ENCODE measurements around the gene INSC. TPM values are rescaled to one million over a fixed set of nuclear protein-coding genes. Genes with fewer than 3 reads are reported as not detected.

Gene INSC
- total and polyA plus RNA-seq, 2 of the 4 experiments (the other 2 are of a cell fraction) = 0.53 to 1.4 TPM

DNA sequence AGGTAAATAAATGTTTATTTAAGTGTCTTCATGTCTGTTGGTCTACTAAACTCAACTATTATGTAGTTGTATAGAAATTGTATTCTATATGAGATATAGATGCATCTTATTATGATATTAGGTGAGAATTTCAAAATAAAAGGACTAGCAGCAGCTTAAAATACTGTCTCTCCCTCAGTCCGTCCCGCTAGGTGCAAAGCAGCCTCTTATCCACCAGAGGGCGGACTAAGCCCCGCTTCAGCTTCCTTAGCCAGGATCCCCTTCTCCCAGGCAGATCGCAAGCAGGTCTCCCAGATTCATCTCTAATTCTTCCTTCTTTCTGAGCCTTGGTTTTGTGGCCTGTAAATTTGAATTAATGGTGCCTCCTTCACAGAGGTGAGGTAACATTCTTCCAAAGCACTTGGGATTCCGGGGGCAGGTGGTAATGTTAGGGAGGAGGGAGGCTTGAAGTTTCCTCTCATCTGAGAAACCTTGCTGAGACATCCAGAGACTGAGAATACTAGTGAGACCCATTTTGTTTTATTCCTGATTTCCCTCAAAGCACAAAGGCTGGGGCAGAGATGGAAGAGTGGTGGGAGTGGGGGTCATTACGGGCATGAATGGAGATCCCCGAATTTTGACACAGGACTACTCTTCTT lies 13.5 kb upstream of the INSC start:
- ATAC-seq (ENCODE audit: low read depth) = peak; percentile 95
- H2AFZ ChIP-seq (replicated peaks; ENCODE audit: low read length, poor library complexity) = peak overlapping the region; percentile 89

More for the DNA sequence above, 13.5 kb upstream of the INSC start:
- BruUV-seq (replicated peaks) = no TSS peak
- peak overlapping the region; percentile 90; the same call in 2 of the 3 replicates for H2BK15ac ChIP-seq (ENCODE audit: low read depth, low read length)
- H2AK9ac ChIP-seq (replicated peaks; ENCODE audit: low read depth, low read length, poor library complexity) = peak overlapping the region; percentile 44
- H4K20me1 ChIP-seq (ENCODE audit: insufficient read depth, low read length) = no peaks in the 10 kb centered on the region
- intact Hi-C loops (cut with micrococcal nuclease) (loop anchor here (1.0 kb wide), 2 partner anchors 58 to 107 kb away; no protein-coding TSS in a partner anchor), in situ Hi-C loops (cut with MboI; ENCODE audit: low sequenced_read_pairs) (no loop called here), dilution Hi-C loops (cut with HindIII; ENCODE audit: low sequenced_read_pairs, unreplicated experiment) (no loop called here)
- no CpG with 5 or more reads among the region's 8 CpGs for WGBS, 2 experiments (ENCODE audit: extremely low coverage in 2 of 2, insufficient read length in 1 of 2)
- H4K91ac ChIP-seq (ENCODE audit: insufficient read depth, low read depth, low read length) = peak overlapping the region; percentile 84
- peaks cover 4% of the 10 kb centered on the region; the same call in 1 of the 2 replicates for H3K9me1 ChIP-seq (ENCODE audit: insufficient read depth, low read length)
- TF ChIP-seq RAD21 (IDR thresholded peaks at IDR 0.05; ENCODE audit: low read length) = peak; percentile 99
- TF ChIP-seq, protein P1, sequence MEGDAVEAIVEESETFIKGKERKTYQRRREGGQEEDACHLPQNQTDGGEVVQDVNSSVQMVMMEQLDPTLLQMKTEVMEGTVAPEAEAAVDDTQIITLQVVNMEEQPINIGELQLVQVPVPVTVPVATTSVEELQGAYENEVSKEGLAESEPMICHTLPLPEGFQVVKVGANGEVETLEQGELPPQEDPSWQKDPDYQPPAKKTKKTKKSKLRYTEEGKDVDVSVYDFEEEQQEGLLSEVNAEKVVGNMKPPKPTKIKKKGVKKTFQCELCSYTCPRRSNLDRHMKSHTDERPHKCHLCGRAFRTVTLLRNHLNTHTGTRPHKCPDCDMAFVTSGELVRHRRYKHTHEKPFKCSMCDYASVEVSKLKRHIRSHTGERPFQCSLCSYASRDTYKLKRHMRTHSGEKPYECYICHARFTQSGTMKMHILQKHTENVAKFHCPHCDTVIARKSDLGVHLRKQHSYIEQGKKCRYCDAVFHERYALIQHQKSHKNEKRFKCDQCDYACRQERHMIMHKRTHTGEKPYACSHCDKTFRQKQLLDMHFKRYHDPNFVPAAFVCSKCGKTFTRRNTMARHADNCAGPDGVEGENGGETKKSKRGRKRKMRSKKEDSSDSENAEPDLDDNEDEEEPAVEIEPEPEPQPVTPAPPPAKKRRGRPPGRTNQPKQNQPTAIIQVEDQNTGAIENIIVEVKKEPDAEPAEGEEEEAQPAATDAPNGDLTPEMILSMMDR (conservative IDR thresholded peaks at IDR 0.05; ENCODE audit: low read depth, low read length) = peak; percentile 97
- TF ChIP-seq, protein P2, sequence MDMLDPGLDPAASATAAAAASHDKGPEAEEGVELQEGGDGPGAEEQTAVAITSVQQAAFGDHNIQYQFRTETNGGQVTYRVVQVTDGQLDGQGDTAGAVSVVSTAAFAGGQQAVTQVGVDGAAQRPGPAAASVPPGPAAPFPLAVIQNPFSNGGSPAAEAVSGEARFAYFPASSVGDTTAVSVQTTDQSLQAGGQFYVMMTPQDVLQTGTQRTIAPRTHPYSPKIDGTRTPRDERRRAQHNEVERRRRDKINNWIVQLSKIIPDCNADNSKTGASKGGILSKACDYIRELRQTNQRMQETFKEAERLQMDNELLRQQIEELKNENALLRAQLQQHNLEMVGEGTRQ (IDR thresholded peaks at IDR 0.05; ENCODE audit: low read depth, low read length) = no peak
- TF ChIP-seq SMC3 (IDR thresholded peaks at IDR 0.05; ENCODE audit: low read depth, low read length) = peak; percentile 100
- H4K8ac ChIP-seq (ENCODE audit: low read depth in 2 of 2, low read length in 2 of 2) = peak overlapping the region; percentile 51 to 85; a peak in 2 of 4 replicates
- H3K79me1 ChIP-seq (ENCODE audit: low read depth in 1 of 2, low read length in 2 of 2) = no peaks in the 10 kb centered on the region
- ChIA-PET CTCF (interaction anchor here (0.6 to 3.4 kb wide), 13 partner anchors 10 to 193 kb away, joined by 3 to 45 read pairs (median 4); no protein-coding TSS in a partner anchor), POLR2A (ENCODE audit: unreplicated experiment) (no interaction called here)
- DNase-seq = peak; percentile 73
- H3K4me1 ChIP-seq (ENCODE audit: control insufficient read depth, insufficient read depth, low read length) = peaks cover 10% of the 10 kb centered on the region; the same call in 1 of the 2 replicates
- no peaks in the 10 kb centered on the region; the same call in 1 of the 2 replicates for H3K27me3 ChIP-seq (ENCODE audit: control insufficient read depth, insufficient read depth, low read length)
- H3K4ac ChIP-seq (ENCODE audit: low read depth, low read length) = peak overlapping the region; percentile 92
- peak overlapping the region; percentile 87 for H3K14ac ChIP-seq (replicated peaks; ENCODE audit: low read depth, low read length)
- no peak overlapping the region for H3K4me2 ChIP-seq (ENCODE audit: low read depth, low read length)
- peak overlapping the region; percentile 76; the same call in 1 of the 2 replicates for H3K18ac ChIP-seq (ENCODE audit: low read depth, low read length)
- H3K4me3 ChIP-seq (ENCODE audit: insufficient read depth, low read depth, low read length) = no peak overlapping the region
- H3K9me3 ChIP-seq (ENCODE audit: control insufficient read depth, insufficient read depth, low read length) = no peaks in the 10 kb centered on the region
- no peak overlapping the region for H4K5ac ChIP-seq (ENCODE audit: low read depth, low read length)
- H2BK20ac ChIP-seq (ENCODE audit: low read depth, low read length) = peak overlapping the region; percentile 97
- H2AK5ac ChIP-seq (ENCODE audit: low read depth, low read length) = peak overlapping the region; percentile 56; the same call in 1 of the 2 replicates
- peak overlapping the region; percentile 57; the same call in 1 of the 2 replicates for H3K56ac ChIP-seq (ENCODE audit: extremely low read depth, insufficient read depth, low read length)
- no peak overlapping the region for H3K9ac ChIP-seq (ENCODE audit: low read depth, low read length)
- H3K23ac ChIP-seq (ENCODE audit: low read depth, low read length) = peak overlapping the region; percentile 75; the same call in 1 of the 2 replicates
- peak overlapping the region; percentile 98 for H2BK120ac ChIP-seq (ENCODE audit: low read depth, low read length)
- no peaks in the 10 kb centered on the region for H3K36me3 ChIP-seq (ENCODE audit: control insufficient read depth, insufficient read depth, low read length)
- H2BK5ac ChIP-seq (ENCODE audit: low read depth, low read length, poor library complexity, severe bottlenecking) = no peak overlapping the region
- no peak overlapping the region for H3K27ac ChIP-seq (ENCODE audit: insufficient read depth, low read length)
